ENCODE data around the gene SNX8. TPM values are rescaled to one million over a fixed set of nuclear protein-coding genes. Genes with fewer than 3 reads are reported as not detected.
A peak's percentile ranks its signal among the peaks of the same experiment; 100 is the strongest.

SNX8 gene
- total and polyA plus RNA-seq, 2 donors (not counting 1 experiment from before 2014, with no cell fraction given): 64.4 to 126 TPM

DNA sequence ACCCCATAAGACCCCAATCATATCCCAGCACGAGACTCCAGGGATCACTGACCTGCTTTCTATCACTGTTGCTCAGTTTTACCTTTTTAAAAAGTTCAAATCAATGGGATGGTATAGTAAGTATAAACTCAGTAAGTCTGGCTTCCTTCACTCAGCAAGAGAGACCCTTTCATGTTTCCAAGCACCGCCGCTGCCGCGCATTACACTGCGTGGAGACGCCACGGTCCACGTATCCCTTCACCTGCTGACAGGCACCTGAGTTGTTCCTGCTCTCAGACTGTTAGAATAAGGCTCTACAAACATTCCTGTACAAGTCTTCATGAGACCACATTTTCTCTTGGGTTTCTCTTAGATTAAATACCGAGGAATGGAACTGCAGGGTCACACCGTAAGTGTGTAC, 109.8 kb downstream of the SNX8 start:
- CTCF ChIA-PET: interaction anchor here (1.0 to 1.5 kb wide), 2 partner anchors 13 to 144 kb away, joined by 4 to 5 read pairs; no protein-coding TSS in a partner anchor
- WGBS (ENCODE audit: insufficient coverage): 96% methylated on average over 10 of the region's 11 CpGs

DNA sequence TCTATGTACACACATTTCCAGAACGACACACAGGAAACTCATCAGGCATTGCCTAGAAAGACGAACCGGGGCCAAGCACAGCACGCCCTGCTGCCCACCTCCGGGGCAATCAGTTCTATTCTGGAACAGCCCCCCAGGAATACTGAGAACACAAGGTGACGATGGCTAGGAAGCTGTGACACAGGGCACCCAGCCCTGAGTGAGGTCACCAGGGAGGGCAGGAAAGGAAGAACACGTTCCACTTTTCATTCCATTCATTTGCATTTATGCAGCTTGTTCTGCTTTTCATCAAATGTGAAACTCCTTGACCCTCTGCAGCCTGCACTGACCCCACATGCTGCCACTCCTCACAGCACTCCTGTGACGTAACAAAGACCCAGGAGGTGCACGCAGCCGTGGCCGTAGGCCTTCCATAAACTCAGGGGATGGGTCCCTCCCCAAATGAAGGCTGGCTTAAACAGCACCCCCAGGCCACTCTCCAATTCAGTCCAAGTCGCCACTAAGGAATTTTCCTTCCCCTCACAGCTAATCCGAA, 110.4 kb downstream of the SNX8 start:
- H3K36me3 ChIP-seq (replicated peaks in 1 of 2; ENCODE audit: control extremely low read depth in 1 of 2, control insufficient read depth in 1 of 2, extremely low read depth in 1 of 2, insufficient read depth in 2 of 2, low read length in 1 of 2): peaks cover 0 to 35% of the 10 kb centered on the region in 2 experiments
- Mint-ChIP-seq H3K4me3 (no peak overlapping the region), H3K9me3 (ENCODE audit: insufficient read depth) (no peaks in the 10 kb centered on the region), H3K4me1 (peaks cover 15% of the 10 kb centered on the region), H3K27ac (no peak overlapping the region), H3K27me3 (no peaks in the 10 kb centered on the region)
- no peak overlapping the region for H3K27ac ChIP-seq (ENCODE audit: low read length in 2 of 2)
- peaks cover 34% of the 10 kb centered on the region for H3K79me2 ChIP-seq (ENCODE audit: control insufficient read depth, insufficient read depth, low read length)
- peak; percentile 54 for ATAC-seq (ENCODE audit: low read depth)
- H3K9ac ChIP-seq (ENCODE audit: low read length): no peak overlapping the region
- TF ChIP-seq, protein P1, sequence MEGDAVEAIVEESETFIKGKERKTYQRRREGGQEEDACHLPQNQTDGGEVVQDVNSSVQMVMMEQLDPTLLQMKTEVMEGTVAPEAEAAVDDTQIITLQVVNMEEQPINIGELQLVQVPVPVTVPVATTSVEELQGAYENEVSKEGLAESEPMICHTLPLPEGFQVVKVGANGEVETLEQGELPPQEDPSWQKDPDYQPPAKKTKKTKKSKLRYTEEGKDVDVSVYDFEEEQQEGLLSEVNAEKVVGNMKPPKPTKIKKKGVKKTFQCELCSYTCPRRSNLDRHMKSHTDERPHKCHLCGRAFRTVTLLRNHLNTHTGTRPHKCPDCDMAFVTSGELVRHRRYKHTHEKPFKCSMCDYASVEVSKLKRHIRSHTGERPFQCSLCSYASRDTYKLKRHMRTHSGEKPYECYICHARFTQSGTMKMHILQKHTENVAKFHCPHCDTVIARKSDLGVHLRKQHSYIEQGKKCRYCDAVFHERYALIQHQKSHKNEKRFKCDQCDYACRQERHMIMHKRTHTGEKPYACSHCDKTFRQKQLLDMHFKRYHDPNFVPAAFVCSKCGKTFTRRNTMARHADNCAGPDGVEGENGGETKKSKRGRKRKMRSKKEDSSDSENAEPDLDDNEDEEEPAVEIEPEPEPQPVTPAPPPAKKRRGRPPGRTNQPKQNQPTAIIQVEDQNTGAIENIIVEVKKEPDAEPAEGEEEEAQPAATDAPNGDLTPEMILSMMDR (IDR thresholded peaks at IDR 0.05): no peak
- TF ChIP-seq EZH2 (IDR thresholded peaks at IDR 0.05; ENCODE audit: borderline replicate concordance, insufficient read depth, low read depth, low read length, poor library complexity, severe bottlenecking): no peak
- ChIA-PET POLR2A (interaction anchor here (0.5 kb wide), 1 partner anchor 439 kb away, joined by 6 read pairs; no protein-coding TSS in a partner anchor), CTCF (interaction anchor here (1.0 to 1.5 kb wide), 2 partner anchors 13 to 144 kb away, joined by 4 to 5 read pairs; no protein-coding TSS in a partner anchor)
- peak overlapping the region; percentile 17 for H3K4me2 ChIP-seq (replicated peaks; ENCODE audit: low read depth, low read length, poor library complexity, severe bottlenecking)
- WGBS (ENCODE audit: insufficient coverage): 69% methylated on average over 13 of the region's 13 CpGs
- H2AFZ ChIP-seq (ENCODE audit: insufficient read depth, low read depth, low read length, poor library complexity, severe bottlenecking): no peak overlapping the region
- no peak overlapping the region for H3K4me3 ChIP-seq (ENCODE audit: control extremely low read depth in 1 of 5, extremely low read depth in 1 of 5, insufficient read depth in 1 of 5, low read depth in 2 of 5, low read length in 4 of 5)
- peaks cover 9% of the 10 kb centered on the region for H4K20me1 ChIP-seq (ENCODE audit: control insufficient read depth, insufficient read depth, low read length, poor library complexity, severe bottlenecking)
- H3K4me1 ChIP-seq (ENCODE audit: control insufficient read depth in 2 of 2, insufficient read depth in 2 of 2, low read length in 2 of 2): peaks cover 0 to 14% of the 10 kb centered on the region in 2 donors
- H3K9me3 ChIP-seq (ENCODE audit: control extremely low read depth in 1 of 3, control insufficient read depth in 2 of 3, insufficient read depth in 1 of 3, low read length in 2 of 3): no peaks in the 10 kb centered on the region
- peak; percentile 32 for DNase-seq
- no peaks in the 10 kb centered on the region for H3K27me3 ChIP-seq (replicated peaks in 1 of 4; ENCODE audit: control extremely low read depth in 1 of 4, control insufficient read depth in 3 of 4, insufficient read depth in 4 of 4, low read length in 3 of 4)
- intact Hi-C loops (cut with micrococcal nuclease): no loop called here

More for the DNA sequence above, 109.8 kb downstream of the SNX8 start:
- peaks cover 0 to 14% of the 10 kb centered on the region in 2 donors for H3K4me1 ChIP-seq (ENCODE audit: control insufficient read depth in 2 of 2, insufficient read depth in 2 of 2, low read length in 2 of 2)
- no peak overlapping the region for H2AFZ ChIP-seq (ENCODE audit: insufficient read depth, low read depth, low read length, poor library complexity, severe bottlenecking)
- H3K27me3 ChIP-seq (replicated peaks in 1 of 4; ENCODE audit: control extremely low read depth in 1 of 4, control insufficient read depth in 3 of 4, insufficient read depth in 4 of 4, low read length in 3 of 4): no peaks in the 10 kb centered on the region
- TF ChIP-seq EZH2 (IDR thresholded peaks at IDR 0.05; ENCODE audit: borderline replicate concordance, insufficient read depth, low read depth, low read length, poor library complexity, severe bottlenecking): no peak
- no peak overlapping the region for H3K9ac ChIP-seq (ENCODE audit: low read length)
- peaks cover 17% of the 10 kb centered on the region for H3K4me1 Mint-ChIP-seq
- H3K27ac Mint-ChIP-seq: no peak overlapping the region
- H3K79me2 ChIP-seq (ENCODE audit: control insufficient read depth, insufficient read depth, low read length): peaks cover 30% of the 10 kb centered on the region
- no peak overlapping the region for H3K4me2 ChIP-seq (replicated peaks; ENCODE audit: low read depth, low read length, poor library complexity, severe bottlenecking)
- peaks cover 9% of the 10 kb centered on the region for H4K20me1 ChIP-seq (ENCODE audit: control insufficient read depth, insufficient read depth, low read length, poor library complexity, severe bottlenecking)
- H3K9me3 Mint-ChIP-seq (ENCODE audit: insufficient read depth): no peaks in the 10 kb centered on the region
- POLR2A ChIA-PET: interaction anchor here (0.7 kb wide), 1 partner anchor 114 kb away, joined by 4 read pairs; no protein-coding TSS in a partner anchor
- intact Hi-C loops (cut with micrococcal nuclease): no loop called here
- no peaks in the 10 kb centered on the region for H3K9me3 ChIP-seq (ENCODE audit: control extremely low read depth in 1 of 3, control insufficient read depth in 2 of 3, insufficient read depth in 1 of 3, low read length in 2 of 3)
- no peak overlapping the region for H3K4me3 ChIP-seq (ENCODE audit: control extremely low read depth in 1 of 5, extremely low read depth in 1 of 5, insufficient read depth in 1 of 5, low read depth in 2 of 5, low read length in 4 of 5)
- no peak overlapping the region for H3K4me3 Mint-ChIP-seq
- peaks cover 0 to 30% of the 10 kb centered on the region in 2 experiments for H3K36me3 ChIP-seq (replicated peaks in 1 of 2; ENCODE audit: control extremely low read depth in 1 of 2, control insufficient read depth in 1 of 2, extremely low read depth in 1 of 2, insufficient read depth in 2 of 2, low read length in 1 of 2)
- ATAC-seq (ENCODE audit: low read depth) (no peak), DNase-seq (no peak)
- H3K27ac ChIP-seq (ENCODE audit: low read length in 2 of 2): no peak overlapping the region
- no peaks in the 10 kb centered on the region for H3K27me3 Mint-ChIP-seq

All from B cell (primary cell).